Stimulated activated effector memory CD8-positive, alpha-beta T cell treated with anti-CD3 and anti-CD28 coated beads, Interleukin-12 subunit alpha, Interleukin-12 subunit beta, amount 100 ng/mL, for 72 hours (primary cell): Measurements from ENCODE around the gene WDR31.
A peak's percentile ranks its signal among the peaks of the same experiment; 100 is the strongest.

Experiments used
- ATAC-seq: fragments of 150-1000 bp; cut with Tn5 transposase; 2 replicates; pipeline ENCODE4 v1.10.0; 2021
- DNase-seq, 2 donors: peaks; one replicate each; pipeline ENCODE4 v3.0.0; 2021 to 2022; ENCODE audit warnings: low spot score in 2 of 2
- H3K27ac Mint-ChIP-seq: one replicate; pipeline ENCODE4 v1.8.0; 2022; ENCODE audit warnings: mild to moderate bottlenecking, mixed read lengths
- H3K36me3 Mint-ChIP-seq: one replicate; pipeline ENCODE4 v1.8.0; 2022; ENCODE audit warnings: mild to moderate bottlenecking, mixed read lengths
- H3K4me1 Mint-ChIP-seq: one replicate; pipeline ENCODE4 v1.8.0; 2022; ENCODE audit warnings: mixed read lengths
- H3K4me3 Mint-ChIP-seq: one replicate; pipeline ENCODE4 v1.8.0; 2022; ENCODE audit warnings: mild to moderate bottlenecking, mixed read lengths
- H3K9me3 Mint-ChIP-seq: one replicate; pipeline ENCODE4 v1.8.0; 2022; ENCODE audit warnings: mixed read lengths

WDR31 gene

GRCh38 chr9:113267911-113268566, 72.0 kb downstream of the WDR31 start:
- no peaks in the 10 kb centered on the region for H3K9me3 Mint-ChIP-seq
- ATAC-seq (no peak), DNase-seq (no peak)
- peaks cover 89% of the 10 kb centered on the region for H3K36me3 Mint-ChIP-seq
- peak overlapping the region; percentile 69 for H3K27ac Mint-ChIP-seq
- no peak overlapping the region for H3K4me3 Mint-ChIP-seq
- H3K4me1 Mint-ChIP-seq, result peaks cover 12% of the 10 kb centered on the region

GRCh38 chr9:113266174-113266573, 73.9 kb downstream of the WDR31 start:
- Mint-ChIP-seq H3K27ac (no peak overlapping the region), H3K36me3 (peaks cover 72% of the 10 kb centered on the region), H3K4me3 (no peak overlapping the region), H3K9me3 (no peaks in the 10 kb centered on the region), H3K4me1 (peaks cover 12% of the 10 kb centered on the region)
- DNase-seq, result no peak
- no peak for ATAC-seq
